ENCODE measurements around the gene AP2A2.

AP2A2 gene

DNA sequence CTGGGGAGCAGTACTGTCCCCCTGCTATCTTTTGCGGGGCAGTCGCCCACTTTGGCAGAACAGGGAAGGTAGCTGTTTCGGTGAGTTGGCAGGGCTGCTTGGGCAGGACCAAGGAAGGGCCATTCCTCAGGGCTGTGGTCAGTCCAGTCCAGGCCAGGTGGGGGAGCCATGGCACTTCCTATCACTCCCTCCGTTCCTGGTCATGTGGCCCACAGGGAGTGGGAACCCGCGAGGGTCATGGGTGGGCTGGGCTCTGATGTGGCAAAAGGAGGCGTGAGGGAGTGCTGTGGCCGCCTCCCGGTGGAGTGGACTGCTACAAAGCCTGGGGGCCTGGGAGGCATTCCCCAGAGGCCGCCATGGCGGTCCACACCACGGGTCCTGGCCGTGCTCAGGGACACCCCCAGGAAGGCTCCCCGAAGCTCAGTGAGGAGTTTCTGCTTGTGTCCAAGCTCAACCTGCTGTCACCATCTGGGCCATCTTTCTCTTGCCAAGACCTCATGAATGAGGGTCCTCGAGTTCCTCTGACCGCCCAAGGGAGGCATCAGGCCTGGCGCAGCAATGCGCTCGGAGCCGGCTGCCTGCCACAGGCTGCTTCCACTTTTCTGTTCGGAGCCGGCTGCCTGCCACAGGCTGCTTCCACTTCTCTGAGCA, 27.0 kb upstream of the AP2A2 start:
- FAIRE-seq (no peak), DNase-seq (ENCODE audit: low spot score) (no peak)

DNA sequence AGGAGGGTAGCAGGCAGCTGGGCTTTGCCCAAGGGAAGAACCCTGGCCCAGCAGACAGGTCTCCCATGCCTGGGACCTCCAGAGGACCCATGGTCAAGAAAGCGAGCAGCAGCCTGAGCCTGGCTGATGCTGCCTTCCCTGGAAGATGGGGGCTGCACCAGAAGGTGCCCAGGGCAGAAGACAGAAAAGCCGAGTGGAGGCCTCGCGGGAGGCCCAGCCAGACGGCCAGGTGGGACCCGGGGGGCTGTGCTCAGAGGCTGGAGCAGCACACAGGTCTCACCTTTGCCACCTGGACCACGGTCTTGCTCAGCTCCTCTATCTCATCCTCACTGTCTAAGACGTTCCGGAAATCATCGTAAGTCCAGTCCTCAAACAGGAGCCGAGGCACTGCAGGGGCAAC, 25.9 kb upstream of the AP2A2 start:
- FAIRE-seq (no peak), DNase-seq (ENCODE audit: low spot score) (no peak)

DNA sequence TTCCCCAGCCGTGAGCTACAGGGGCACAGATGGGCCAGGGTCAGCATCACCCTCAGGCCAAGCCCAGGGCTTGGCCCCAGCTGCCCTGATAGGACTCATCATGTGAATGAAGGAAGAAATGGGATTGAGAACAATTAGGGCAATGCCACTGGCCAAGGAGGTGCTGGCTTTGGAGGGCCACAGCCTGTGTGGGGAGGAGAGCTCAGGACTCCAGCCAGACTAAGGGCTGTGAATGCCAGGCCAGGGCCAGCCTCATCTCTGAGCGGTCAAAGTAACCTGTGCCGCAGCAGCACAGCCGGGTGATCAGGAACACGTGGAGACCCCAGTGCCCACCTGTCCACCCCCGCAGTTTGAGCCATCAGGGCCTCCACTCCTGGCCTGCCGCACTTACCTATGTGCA, 25.1 kb upstream of the AP2A2 start:
- FAIRE-seq, result no peak
- no peak for DNase-seq (ENCODE audit: low spot score)

DNA sequence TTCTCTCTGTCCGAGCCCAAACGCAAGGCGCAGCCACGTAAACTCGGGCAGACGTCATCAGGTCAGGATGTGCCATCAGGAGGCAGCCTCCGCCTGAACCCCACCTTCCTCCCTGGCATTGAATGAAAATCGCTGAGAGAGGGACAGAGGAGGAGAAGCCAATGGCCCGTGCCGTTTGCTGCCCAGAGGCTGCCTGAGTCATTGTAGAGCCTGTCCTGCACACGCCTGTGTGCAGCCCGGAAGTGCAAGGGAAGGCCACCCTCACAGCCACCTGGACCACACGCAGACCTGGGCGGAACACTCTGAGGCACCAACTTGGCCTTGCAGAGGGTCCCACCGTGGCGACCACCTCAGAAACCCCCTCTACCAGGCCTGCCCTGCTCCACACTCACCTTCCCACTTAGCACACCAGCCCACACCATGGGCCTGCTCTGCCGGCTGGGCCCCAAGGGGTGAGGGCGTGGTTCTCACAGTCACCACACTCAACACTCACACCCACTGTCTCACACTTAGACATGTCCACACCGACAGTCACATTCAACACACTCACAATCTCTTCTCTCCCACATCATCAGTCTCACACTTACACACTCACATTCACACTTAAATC, 24.1 kb upstream of the AP2A2 start:
- FAIRE-seq, result no peak
- DNase-seq (ENCODE audit: low spot score), result no peak

DNA sequence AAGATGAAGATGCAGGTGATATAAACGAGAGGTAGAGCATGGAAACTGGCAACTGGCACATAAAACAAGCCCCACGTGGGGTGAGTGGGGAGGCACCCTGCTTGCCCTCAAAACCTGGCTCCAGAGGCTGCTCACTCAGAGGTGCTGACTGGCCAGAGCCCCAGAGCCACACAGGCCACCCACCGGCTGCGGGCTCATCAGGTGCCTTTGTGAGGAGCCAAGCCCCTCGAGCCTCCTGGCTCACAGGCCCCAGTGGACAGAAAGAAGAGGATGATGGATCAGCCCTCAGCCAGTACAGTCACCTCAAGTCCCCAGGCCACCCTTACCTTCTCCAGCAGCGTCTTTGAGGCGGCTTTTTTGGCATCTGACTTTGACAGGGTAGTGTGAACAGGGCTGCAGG, 21.3 kb upstream of the AP2A2 start:
- no peak for DNase-seq (ENCODE audit: low spot score)
- FAIRE-seq, result no peak

DNA sequence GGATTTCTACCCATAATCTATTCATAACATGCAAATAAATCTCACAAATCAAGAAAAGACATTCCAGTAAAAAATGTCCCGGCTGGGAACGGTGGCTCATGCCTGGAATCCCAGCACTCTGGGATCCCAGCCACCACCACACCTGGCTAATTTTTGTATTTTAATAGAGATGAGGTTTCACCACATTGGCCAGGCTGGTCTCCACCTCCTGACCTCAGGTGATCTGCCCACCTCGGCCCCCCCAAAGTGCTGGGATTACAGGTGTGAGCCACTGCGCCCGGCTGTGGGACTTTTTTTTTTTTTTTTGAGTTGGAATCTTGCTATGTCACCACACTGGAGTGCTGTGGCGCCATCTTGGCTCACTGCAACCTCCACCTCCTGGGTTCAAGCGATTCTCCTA, 19.7 kb upstream of the AP2A2 start:
- no peak for FAIRE-seq
- no peak for DNase-seq (ENCODE audit: low spot score)

DNA sequence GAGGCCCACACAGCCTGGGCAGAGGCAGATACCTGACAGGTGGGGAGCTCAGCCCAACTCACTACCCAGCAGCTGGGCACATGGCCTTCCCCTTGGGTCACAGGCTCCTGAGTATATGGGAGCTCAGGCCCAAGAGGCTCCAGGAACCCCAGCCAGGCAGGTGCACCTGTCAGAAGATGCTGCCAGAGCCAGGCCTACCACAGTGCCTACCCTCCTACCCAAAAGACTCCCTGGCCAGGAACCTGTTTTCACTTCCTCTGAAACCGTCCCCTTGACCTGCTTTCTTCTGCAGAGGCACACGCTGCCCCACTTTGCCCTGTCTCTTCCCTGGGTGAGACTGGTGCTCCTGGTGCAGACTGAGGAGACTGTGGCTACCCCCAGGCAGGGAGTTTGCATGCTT, 18.0 kb upstream of the AP2A2 start:
- FAIRE-seq (no peak), DNase-seq (ENCODE audit: low spot score) (no peak)

DNA sequence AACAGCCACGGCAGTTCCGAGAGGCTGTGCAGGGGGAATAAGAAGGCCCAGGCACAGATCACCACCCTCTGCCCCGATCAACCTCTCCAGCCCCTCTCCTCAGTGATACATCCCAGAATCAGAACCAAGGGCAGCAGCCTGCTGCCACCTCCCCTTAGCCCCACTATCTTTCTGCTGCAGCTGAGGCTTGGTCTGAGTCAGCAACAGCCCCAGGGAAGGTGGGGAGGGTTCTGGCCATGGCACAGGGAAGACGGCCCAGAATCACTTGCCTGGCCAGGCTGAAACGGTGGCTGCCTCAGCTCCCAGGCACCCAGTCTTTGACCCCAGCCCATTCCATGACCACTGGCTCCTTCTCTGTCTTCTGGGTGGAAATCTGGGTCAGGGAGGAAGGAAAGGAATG, 17.4 kb upstream of the AP2A2 start:
- FAIRE-seq, result no peak

DNA sequence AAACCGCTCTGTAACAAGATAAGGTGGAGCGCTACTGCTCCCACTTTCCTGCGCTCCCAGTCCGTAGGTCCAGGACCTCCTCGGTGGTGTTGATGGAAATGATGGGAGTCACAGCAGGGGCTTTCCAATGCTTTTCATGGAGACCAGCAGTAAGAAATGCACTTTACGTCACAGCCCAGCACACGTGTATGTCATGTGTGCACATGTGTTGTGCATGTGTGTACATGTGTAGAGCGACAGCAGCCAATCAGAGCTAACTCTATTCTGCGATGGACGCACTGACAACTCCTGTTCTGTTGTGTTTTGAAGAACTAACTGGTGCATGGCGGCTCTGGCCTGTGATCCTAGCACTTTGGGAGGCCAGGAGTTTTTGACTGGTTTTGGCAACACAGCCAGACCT, 16.3 kb upstream of the AP2A2 start:
- DNase-seq (ENCODE audit: low spot score), result no peak
- FAIRE-seq, result no peak

More for the DNA sequence above, 17.4 kb upstream of the AP2A2 start:
- DNase-seq (ENCODE audit: low spot score), result no peak

DNA sequence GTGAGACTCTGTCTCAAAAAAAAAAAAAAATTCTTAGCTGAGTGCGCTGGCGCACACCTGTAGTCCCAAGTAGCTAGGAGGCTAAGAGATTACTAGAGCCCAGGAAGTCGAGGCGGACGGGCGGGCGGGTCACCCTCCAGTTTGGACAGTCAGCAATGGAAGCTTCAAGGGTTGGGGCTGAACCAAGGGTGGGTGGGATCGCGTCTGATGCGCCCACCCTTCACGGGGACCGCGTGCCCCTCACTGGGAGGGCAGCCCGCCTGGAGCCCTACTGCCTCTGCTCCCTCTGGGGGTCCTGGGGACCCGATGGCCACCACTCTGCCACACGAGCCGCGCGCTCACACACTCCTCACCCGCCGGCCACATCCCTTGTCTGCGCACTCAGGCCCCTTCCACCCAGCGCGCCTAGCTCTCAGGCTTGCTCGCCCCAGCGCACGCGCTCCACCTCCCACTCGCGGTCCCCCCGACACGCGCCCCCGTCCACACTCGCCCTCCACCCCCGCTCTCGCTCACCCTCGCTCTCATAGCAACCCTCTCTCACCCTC, 15.6 kb upstream of the AP2A2 start:
- DNase-seq (ENCODE audit: low spot score) (no peak), FAIRE-seq (no peak)

DNA sequence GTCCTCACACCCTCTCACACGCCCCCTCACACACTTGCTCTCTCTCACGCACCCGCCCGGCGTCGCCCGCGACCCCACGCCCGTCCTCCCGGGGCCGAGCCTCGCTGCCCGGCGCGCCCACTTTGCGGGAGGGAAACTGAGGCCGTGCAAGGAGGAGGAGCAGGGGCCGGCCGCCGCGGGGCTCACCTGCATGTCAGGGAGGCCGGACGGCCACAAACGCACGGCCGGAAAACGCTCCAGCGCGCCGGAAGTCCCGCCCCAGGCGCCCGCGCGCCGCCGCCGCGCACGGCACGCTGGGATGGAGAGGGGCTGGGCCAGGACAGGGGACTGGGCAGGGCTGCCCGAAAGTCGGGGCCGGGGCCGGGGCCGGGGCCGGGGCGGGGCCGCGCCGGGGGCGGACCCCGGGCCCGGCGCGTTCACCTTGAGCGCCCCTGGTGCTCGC, 15.1 kb upstream of the AP2A2 start, which contains the start of gene CHID1:
TSS of gene CHID1 (minus strand) at position 222 of the 442 bp plus-strand sequence. CDS start 5,994 bp downstream, outside the sequence.
- peak; percentile 53 for DNase-seq (ENCODE audit: low spot score)
- FAIRE-seq, result no peak

DNA sequence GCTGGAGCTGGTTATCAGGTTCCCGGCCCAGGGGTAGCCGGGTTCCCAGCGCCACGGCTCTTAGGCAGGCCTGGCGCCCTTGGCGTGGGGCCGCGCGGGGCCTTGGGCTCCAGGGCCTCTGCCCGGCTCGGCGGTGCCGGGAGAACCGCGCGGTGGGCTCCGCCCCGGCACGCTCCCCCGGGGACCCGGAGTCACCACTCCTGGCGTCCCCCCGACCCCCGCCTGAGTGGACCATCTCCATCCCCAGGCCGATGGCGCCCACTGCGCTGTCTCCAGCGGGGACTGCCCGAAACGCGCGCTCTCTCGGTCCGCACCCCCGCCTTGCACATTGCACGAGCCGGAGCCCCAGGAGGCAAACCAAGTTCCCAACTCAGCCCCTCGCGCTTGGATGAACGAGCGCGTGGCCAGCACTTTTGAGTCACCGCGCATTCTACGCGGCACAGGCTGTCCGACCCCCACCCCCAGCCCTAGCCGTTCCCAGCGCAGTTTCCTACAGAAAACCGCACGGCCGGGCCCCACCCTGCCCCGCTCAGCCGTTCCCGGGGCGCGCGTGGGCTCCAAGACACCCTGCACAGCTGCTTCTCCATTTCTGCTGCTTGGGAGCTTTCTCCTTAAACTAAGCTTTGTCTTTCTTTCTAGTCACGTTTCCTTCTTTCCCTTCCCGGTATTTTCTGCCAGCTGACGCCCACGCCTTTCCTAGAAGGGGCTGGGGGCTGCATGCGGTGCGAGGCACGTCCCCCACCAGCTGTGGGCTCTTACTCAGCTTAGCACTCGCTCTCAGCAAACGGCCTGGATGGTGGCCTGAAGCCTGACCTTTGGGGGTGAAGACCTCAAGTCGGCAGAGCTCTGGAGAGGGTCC, 14.4 kb upstream of the AP2A2 start:
- DNase-seq (ENCODE audit: low spot score) (peak; percentile 43), FAIRE-seq (no peak)

DNA sequence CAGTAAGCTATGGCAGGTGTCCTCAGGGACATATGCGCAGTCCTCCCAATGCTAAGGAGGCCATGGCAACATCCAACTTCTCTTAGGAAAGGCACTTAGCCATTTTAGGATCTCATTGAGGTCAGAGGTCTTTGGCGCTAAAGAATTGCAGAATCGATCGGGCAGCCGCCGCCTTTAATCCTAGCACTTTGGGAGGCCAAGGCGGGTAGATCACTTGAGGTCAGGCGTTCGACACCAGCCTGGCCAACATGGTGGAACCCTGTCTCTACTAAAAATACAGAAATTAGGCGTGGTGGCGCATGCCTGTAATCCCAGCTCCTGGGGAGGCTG, 13.8 kb upstream of the AP2A2 start:
- DNase-seq (ENCODE audit: low spot score), result no peak
- no peak for FAIRE-seq

DNA sequence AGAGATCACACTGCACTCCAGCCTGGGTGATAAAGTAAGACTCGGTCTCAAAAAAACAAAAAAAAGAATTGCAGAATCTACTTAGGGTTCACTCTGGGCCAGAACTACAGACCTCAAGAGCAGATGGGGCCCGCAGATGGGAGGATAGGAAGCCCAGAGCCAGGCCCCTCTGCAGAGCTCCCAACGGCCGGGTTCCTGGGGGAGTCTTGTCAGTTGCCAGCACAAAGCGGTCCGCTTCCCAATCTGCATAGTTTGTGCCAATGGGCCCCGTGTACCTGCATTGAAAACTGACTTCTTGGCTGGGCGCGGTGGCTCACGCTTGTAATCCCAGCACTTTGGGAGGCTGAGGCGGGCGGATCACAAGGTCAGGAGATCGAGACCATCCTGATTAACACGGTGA, 13.4 kb upstream of the AP2A2 start:
- DNase-seq (ENCODE audit: low spot score) (no peak), FAIRE-seq (no peak)

DNA sequence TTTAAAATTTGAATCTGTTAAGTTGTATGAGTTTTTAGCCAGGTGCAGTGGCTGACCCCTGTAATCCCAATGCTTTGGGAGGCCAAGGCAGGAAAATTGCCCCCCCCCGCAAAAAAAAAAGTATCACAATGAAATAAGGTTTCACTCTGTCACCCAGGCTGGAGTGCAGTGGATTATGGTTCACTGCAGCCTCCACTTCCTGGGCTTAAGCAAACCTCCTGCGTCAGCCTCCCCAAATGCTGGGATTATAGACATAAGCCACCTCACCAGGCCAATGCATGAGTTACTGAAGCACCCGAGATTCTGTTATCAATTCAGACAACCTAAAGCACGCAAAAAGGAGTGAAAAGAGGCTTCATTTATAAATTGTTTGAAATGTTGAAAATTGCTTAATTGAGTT, 12.6 kb upstream of the AP2A2 start:
- FAIRE-seq (no peak), DNase-seq (ENCODE audit: low spot score) (no peak)

DNA sequence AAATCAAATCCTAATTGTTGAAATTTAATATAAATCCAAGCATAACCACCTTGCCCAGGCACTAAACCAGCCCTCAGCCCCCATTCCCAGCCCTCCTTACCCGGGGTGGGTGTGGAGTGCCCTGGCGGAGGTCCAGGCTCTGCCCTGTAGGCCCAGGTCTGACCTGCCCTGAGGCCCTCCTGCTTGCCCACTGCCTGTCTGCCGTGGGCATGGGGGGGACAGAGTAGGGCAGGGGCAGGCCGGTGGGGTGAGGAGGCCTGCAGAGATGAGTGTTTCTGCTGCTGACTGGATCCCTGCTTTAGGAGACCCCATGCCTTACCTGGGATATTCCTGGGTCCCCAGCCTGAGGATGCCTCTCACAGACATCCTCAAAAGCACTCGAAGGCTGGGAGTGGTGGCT, 11.5 kb upstream of the AP2A2 start:
- FAIRE-seq (no peak), DNase-seq (ENCODE audit: low spot score) (no peak)

DNA sequence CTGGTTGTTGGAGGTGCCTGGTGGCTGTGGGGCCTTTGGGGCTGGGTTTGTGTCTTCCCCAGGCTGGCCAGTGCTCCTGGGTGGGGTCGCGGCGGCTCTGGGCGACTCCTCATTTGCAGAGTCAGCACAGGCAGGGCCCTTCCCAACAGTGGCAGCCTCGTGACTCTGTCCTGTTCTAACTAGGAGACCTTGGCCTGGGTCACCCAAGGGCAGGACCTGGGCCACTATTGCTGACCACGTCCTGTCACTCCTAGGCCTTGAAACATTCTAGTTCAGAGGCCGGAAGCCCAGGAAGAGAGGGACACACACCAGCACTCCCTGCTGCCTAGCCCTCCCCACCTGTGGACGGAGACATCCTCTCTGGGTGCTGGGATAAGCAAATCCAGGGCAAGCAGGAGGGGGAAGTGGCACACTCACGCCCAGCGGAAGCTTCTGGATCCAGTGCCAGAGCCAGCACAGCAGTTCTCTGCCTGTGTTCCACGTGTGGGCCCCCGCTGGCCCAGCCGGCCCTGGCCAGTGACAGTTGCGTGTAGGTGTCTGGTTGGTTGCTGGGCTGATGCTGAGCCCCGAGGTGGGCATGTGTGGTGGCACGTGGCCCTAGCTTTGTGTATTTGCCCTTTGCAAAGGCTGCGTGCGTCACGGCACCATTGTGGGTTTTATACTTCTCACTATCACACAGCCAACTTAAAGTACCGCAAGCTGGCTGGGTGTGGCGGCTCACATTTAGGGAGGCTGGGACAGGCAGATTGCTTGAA, 10.7 kb upstream of the AP2A2 start:
- FAIRE-seq, result no peak

DNA sequence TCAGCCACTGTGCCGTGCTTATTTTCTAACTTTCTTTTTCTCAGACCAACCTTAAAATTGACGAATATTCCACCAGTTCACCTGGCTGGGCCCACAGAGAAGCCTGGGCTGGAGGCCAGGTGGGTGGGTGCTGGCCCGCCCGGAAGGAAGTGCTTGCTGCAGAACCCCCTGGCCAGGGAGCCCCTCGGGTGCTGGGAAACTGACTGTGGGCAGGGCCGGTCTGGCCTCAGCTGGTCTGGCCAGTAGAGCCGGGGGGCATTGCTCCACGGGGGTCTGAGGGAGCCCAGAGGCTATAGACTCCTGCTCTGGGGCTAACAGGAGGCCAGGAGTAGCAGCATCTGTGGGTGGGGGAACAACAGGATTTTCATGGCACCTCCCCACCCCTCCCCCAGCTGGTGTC, 8.2 kb upstream of the AP2A2 start:
- no peak for FAIRE-seq
- no peak for DNase-seq (ENCODE audit: low spot score)

More for the DNA sequence above, 10.7 kb upstream of the AP2A2 start:
- DNase-seq (ENCODE audit: low spot score), result no peak

DNA sequence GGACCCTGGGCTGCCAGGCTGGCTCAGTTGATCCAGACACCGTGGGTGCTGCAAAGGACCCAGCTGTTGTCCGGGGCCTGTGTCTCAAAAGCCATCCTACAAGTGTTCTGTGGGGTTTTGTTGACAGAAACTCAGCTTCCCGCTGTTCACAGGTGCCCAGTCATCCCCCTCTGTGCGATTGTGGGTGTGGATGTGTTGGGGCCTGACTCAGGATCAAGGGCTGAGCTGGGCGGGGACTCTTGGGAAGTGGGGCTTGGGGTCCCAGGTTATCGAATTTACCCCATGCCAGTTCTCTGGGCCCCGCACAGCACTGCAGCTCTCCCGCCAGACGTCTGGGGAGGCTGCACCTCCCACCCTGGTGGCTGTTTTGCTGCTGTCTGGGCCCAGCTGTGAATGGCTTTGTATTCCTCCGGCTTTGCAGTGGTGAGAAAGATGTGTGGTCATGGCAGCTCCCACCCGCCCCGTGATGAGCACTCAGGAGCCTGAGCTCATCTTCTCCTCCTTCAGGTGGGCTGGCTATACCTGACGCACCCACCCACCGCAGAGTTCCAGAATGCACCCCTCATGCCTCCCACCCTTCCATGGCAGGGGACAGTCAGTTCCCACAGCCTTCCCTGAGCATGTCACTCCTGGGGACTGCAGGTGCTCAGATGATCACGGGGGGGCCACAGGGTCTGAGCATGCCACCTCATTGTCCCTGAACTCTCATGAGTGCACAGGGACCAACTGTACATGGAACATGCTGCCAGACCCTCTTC, 3.6 kb upstream of the AP2A2 start:
- FAIRE-seq, result no peak

DNA sequence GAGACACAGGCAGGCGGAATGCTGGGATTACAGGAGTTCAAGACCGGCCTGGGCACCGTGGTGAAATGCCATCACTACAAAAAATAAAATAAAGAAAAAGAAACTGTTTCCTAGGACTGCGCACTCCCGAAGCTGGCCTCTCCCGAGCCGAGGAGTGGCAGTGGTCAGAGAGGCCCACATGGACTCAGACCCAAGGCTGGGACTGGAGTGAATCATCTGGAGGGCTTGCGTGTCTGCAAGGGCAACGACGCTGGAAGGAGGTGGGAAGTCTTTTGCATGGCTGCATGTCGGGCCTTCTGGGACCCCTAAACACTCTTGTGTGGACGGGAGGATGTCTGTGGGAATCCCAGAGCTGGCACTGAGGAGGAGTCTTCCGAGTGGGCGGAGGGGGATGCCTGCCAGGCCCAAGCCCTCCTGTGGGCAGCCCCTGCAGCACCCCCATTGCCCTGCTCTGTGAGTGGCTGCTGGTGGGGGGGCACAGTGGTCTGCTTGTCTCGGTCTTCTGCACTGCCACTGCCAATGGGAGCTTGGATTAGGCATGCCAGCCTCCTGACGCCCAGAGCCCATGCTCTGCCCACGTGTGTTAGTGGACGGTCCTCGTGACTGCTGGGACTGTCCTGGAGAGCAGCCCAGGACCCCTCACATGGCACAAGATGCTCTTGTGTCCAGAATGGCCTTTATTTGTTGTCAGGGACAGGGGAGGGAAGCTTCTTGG, 1.8 kb upstream of the AP2A2 start:
- FAIRE-seq (no peak), DNase-seq (ENCODE audit: low spot score) (no peak)

More for the DNA sequence above, 3.6 kb upstream of the AP2A2 start:
- DNase-seq (ENCODE audit: low spot score), result no peak

Measured in RCC 7860 (cell line).